HG03460 (cell line): ENCODE measurements around the gene FADS3.

Experiments
- ATAC-seq: cut with Tn5 transposase; IDR thresholded peaks from one replicate; pipeline ENCODE4 v1.9.1; 2021; ENCODE audit not compliant: unreplicated experiment

Gene FADS3

DNA sequence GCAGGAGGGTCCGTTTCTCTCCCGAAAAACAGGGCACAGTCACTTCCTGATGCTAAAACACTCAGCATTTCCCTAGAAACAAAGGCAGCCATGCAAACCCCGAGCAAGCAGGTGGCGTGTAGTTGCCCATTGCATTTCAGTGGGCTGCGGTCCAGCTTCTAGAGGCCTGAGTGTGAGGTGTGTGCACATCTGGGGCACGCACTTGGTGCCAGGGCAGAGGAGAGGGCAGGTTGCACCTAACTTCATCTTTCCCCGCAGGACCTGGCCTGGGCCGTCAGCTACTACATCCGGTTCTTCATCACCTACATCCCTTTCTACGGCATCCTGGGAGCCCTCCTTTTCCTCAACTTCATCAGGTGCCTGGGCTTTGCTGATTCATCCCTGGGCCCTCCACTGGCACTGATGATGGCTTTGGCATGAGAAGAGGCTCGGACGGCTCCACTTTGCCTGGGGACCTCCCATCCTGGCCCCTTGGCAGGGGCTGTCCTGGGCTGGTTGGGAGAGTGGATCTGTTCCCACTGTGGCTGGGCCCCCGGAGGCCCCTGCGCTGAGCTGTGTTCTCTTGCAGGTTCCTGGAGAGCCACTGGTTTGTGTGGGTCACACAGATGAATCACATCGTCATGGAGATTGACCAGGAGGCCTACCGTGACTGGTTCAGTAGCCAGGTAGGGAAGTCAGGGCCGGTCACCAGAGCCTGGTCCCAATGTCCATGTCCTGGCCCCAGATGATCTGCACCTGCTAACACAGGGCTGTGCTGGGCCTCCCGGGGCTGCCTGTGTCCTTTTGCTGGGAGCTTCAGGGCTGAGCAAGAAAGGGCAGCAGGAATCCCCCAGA, 28.4 kb downstream of the FADS3 start:
- ATAC-seq: no peak

DNA sequence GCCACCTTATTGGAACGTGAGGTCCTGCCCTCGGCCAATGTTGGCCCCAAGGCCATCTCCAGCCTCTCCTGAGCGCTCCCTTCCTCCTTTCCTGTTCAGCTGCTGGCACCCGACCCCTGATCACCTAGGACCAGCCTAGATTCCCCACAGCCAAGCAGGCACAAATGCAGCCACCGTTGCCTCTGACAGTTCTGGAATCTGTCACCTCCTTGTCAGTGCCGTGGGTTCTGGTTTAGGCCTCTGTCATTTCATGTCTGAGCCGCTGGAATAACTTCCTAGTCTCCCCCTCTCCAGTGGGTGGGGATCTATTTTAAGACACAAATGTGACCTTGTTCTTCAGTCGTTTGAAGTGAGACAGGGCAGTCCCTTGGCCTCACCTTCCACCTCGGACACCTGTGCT, 29.7 kb downstream of the FADS3 start:
- no peak for ATAC-seq

DNA sequence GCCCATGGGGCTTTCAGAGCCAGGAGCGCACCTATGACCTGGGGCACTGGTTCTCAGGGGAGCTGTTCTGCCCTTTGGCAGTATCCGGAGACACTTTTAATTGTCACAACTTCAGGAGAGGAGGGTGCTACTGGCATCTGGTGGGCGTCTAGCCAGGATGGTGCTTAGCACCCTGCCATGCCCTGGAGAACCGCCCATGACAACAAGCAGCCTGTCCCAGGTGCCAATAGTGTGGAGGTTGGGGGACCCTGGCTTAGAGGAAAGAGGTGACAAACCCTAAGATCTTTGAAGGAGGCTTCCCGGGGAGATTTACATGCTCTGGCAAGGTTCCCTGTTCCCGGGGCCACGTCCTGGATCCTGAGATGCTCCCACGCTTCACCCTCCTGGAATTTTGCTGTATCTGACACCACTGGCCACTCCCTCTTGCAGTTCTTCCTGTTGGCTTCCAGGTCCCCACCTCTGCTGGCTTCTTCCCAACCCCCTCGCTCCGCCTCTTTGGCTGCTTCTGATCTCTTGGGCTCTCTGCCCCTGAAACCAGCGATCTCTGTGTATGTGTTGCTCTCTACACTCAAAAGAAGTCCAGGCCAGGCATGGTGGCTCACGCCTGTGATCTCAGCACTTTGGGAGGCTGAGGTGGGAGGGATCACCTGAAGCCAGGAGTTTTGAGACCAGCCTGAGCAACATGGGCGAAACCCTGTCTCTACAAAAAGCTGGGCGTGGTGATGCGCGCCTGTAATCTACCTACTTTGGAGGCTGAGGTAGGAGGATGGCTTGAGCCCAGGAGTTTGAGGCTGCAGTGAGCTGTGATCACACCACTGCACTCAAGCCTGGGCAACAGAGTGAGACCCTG, 31.1 kb downstream of the FADS3 start:
- ATAC-seq: no peak

DNA sequence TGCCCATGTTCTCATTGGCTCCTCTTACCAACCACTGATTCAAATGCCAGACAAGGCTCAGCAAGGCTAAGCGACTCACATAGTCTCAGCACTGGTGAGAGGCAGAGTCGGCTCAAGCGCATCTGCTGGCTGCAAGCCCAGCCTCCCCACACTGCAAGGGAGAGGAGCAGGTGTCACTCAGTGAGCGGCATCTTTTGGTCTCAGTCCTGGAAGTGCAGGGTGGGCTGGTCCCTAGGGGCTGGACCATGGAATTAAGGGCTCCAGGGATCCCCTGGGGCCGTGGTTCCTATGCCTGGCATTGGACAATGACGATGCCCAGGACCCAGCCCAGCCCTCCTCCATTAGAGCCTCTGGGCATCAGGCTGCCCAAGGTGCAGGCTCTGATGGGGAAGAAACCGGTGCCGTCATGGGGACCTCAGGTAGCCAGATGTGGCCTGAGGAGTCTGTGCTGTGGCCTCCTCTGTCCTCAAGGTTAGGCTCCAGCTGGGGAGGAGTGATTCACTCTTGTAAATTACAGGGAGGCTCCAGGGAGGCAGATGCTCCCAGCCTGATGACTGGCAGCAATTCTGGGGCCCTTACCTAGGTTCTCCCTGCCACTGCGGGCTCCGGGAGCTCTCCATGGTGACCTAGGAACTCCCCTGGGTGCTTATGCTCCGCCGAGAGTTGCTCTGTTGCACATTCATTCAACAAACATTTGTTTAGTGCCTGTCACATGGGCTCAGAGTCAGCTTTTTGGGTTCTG, 35.2 kb downstream of the FADS3 start:
- no peak for ATAC-seq

DNA sequence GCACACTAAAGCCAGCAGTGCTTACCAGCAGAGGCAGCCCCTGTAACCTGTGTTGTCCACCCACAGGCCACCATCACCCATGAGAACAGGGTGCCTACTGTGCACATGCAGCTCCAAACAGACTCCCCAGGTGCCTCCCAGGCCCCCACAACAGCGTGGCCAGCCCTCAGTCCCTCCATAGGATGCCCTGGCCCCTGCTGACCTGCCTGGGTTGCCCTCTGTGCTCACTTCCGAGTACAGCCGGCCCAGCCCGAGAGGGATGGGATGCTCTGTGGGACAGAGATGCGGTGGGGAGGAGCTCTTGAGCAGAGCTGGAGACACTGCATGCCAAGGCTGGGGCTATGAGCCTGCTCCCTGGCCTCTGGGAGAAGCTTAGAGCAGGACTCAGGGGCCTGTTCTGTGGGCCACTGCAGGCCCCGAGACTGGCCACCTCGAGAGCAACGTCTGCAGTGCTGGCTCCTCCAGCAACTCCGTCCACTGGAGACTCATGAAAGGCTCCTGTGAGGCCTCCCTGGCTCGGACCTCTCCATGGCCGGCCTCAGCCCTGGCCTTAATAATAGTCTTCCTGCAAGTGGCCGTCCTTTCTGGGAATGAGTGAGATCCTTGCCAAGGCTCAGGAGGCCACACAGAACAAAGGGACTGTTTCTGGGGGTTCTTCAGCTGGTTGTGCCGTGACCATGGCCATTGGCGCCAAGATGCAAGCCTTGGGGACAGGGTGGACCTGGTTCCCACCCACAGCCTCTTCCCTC, 36.2 kb downstream of the FADS3 start:
- ATAC-seq: no peak

DNA sequence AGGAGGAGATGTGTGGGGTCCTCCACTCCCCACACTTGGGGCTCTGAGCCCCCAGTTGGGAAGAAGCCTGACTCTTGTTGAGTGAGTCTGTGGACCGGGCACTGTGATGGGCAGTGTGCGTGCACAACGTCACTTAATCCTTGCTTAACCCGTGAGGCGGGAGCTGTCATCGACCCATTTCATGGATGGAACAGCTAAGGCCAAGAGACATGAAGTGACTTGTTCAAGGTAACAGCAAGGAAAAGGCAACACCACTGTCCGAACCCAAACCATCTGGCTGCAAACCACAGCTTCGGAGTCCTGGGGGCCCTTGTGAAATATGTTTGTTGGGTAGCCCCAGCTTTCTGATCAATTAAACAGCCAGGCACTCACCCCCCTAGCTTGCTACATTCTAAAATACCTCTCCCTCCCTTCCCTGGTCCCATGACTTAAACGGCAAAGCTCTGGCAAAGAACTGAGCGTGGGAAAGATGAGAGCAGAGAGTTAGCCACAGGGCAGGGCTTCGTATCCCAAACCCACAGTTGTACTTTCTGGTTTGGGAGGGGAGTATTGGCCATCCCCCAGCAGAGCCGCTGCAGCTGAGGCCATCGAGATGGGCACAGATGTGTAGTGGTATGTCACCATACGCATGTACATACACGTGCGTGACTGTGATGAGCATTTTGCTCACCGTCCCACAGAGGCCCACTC, 37.0 kb downstream of the FADS3 start:
- ATAC-seq: no peak

DNA sequence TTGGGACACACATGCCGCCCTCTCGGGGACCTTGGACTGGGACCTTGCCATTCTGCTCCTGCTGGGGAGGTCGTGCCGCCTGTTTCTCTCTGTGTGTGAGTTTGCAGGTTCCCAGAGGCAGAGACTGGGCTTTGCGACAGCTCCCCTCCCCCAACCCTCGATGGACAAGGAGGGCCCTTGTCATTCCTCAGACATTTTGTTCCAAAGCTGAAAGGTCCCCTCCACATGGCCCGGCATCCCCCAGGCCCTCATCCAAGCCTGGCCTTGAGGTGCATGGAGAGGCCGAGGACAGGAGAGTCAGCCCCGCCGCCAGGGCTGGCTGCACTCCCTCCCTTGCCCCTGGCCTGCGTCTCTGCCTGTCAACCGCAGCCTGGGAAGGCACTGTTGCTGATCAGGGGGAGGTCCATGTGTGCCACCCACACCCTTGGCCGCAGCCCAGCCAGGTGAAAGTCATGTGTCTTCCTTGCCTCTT, 37.6 kb downstream of the FADS3 start:
- no peak for ATAC-seq

DNA sequence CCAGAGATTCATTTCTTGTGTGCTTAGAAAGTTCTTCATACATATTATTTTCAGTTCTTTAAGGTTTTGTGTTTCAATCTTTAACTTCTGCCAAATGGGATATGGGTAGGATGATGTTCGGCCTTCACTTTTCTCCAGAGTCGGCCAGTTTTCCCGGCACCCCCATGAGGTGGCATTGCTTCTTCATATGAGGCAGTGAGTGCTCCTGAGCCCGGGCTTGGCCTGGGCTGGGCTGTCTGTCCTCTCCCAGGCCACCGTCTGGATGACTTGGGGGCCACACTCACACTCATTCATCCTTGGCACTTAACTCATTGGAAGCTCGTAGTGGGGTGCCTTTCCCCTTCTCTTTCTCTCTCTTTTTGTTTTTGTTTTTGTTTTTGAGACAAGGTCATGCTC, 39.4 kb downstream of the FADS3 start:
- no peak for ATAC-seq

DNA sequence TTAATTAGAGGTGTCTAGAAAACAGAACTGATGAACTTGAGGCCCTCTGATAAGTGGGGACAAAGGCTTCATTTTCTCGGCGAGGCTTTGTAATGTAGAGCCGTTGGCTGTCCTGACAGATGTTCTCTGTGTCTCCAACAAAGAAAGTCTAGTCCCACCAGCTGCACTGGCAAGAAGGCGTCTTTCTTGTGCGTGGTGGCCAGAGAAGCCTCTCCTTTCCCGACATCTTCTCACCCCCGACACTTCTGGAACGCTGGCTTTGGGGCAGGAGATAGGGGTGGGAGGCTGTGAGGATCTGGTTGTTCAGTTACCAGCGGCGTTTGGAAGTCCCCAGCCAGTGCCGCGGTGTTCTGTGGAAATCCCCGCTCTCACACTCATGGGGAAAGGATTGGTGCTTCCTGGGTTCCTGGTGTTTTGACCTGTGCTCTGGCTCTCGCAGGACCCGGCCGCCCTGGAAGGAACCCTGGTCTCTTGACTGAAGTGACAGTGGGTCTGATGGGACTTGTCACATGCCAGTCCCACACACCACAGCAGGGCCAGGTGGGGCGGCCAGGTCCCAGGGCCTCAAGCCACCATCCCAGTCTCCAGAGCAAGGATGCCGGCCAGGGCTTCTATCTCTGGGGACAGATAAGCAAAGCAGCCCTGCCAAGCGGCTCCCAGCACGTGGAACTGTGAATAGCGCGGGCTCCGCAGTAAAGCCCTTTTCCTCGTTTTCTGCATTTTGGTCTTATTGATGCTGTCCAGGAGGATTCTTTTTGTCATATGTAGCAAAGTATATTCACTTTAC, 40.0 kb downstream of the FADS3 start:
- no peak for ATAC-seq

DNA sequence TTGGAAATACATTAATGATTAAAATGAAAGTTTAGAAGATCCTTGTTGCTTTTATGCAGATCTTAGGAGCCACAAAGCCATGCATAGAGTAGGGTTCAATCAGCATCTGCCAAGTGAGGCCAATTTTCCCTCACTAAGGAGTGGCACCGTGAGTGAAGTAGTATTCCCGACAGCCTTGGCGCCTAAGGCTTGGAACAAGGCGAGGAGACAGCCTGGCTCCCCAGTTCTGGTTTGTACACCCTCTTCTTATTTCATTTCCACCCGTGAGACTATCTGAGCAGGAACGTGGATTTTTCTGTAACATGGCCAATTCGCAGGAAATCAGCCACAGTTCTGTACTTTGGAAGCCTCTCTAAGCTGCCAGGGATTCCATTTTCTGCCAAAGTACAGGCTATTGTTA, 40.7 kb downstream of the FADS3 start:
- no peak for ATAC-seq

DNA sequence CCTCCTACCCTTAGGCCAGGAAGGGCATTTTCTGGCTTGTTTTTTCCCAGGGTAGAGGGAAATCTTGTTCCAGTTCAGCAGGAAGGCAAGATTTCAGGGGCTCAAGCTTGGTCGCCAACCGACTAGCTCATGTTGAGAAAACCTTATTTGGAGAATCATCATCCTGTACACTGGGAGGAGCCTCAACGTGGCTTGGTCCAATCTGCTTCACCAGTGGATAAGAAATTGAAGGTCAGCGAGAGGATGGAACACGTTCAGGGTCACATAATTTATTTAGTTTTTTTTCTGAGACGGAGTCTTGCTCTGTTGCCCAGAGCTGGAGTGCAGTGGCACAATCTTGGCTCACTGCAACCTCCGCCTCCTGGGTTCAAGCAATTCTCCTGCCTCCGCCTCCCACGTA, 42.7 kb downstream of the FADS3 start:
- no peak for ATAC-seq

DNA sequence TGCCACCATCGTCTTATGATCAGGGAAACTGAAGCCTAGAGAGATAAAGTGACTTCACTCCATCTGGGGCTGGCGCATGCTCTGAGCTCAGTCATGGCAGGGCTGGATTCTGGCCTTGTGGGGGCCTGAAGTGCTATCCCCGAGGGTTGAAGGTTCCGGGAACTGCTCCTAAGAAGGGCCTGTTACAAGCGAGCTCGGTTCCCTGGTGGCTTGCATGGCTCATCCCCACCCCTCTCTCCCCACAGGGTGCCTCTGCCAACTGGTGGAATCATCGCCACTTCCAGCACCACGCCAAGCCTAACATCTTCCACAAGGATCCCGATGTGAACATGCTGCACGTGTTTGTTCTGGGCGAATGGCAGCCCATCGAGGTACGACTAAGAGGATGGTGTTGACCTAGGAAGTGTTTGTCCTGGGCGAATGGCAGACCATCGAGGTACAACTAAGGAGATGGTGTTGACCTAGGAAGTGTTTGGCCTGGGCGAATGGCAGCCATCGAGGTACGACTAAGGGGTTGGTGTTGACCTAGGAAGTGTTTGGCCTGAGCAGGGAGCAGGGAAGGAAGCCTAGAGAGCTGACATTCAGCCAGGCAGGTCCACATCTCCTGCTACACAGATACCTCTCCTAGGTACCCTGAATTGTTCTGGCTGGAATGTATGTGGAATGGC, 43.3 kb downstream of the FADS3 start:
- no peak for ATAC-seq

DNA sequence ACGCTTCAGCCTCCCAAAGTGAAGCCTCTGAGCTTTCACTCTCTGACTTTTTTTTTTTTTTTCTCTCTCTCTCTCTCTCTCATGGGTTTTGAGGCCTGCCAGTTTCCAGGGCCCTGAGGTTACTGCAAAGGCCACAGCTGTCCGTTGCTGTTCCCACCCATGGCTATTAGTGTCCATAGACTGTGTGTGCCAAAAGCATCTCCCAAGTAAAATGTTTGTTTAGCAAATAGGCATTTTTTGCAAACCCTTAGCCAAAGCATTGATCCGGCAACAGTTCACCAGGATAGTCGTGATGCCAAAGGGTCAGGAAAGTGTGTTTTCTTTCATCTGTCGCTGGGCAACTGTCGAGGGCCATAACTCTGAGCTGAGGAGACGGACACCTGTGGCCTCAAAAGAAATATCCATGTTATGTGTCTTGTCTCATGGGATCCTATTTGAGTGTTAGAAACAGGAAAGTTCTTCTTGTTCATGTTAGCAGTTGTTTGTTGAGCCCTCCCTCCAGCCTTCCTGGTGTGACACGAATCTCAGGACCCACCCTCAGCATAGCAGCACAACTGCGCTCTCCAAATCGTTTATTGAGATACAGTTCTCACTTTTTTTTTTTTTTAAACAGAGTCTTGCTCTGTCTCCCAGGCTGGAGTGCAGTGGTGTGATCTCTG, 44.9 kb downstream of the FADS3 start:
- ATAC-seq: no peak

DNA sequence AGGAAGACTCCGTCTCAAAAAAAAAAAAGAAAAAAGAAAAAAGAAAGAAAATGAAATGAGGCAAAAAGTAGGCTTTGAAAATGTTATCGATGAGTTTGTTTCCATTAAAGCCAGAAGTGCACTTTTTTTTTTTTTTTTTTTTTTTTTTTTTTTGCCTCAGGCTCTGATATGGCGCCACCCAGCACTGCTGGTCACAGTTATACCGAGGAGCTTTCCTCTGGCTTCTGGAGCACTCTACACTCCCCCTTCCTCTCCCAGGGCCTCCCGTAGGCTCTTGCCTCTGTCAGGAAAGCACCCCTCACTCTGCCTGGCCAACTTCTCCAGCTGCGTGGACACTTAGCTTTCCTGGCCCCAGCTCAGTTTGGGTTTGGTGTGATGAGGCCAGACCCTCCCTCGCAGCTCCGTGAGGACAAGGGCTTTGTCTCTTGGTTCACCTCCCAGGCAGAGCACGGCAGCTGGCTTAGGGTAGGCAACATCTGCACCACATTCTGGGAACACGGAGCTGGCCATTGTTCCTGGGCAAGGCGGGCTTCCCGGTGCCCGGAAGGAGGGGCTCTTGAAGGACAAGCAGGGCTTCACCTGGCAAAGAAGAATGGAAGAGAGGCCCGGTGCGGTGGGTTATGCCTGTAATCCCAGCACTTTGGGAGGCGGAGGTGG, 46.3 kb downstream of the FADS3 start:
- ATAC-seq: no peak

DNA sequence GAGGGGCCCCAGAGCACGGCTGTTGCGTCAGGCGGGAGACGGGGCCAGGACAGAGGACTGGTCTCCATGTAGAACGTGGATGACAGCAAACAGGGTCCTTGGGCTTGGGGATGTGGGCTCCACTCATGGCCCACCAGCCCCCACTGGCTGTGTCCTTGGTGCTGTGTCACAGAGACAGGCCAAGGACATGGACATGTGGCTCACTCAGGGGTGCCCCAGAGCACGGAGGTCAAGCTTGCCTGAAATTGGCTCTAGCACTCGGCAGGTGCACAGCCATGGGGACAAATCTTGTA, 48.9 kb downstream of the FADS3 start:
- ATAC-seq: no peak

DNA sequence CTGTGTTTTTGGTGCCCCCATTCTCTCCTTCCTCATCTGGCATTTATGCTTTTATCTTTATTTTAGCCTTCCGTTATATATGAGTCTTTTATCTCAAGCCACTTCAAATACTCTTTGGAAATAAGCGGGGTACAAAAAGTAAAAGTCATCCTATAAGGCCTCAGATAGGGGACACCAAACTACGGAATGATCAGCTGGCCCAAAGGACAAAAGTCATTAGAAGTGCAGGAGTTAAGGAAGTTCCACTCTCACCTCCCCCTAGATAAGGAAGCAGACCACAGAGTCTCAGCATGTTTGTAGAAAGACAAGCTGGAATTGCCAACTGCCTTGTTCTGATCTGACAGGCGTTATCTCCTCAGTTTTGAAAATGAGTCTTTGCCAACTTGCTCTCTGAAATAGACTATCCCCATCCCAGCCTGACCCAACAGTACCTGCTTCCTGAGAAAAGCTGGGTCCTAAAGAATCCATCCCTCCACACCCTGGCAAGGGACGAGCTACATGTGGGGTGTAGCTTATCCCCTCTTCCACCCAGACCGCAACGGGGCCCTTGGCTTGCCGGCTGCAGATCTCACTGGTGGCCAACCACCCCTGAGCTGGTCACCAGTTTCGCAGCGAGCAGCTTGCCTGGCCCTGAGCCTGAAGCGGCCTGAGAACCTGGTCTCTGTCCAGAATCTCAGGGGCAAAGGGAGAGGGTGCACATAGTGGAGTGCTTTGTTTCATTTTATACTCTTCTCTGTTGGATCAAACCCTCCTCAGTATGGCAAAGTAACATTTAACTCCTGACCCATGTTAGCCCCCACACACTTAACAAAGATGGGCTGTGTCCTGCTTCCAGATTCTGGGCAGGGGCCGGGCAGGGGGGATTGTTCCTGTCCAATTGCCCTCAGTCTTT, 49.5 kb downstream of the FADS3 start:
- no peak for ATAC-seq

DNA sequence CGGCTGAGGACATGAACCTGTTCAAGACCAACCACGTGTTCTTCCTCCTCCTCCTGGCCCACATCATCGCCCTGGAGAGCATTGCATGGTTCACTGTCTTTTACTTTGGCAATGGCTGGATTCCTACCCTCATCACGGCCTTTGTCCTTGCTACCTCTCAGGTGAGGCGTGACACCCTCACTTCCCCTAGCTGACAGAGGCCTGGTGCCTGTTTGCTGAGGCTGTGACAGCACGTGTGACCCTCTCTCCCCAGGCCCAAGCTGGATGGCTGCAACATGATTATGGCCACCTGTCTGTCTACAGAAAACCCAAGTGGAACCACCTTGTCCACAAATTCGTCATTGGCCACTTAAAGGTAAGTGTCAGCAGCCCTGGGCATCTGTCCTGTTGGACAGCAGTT, 51.0 kb downstream of the FADS3 start:
- no peak for ATAC-seq
